Effector memory CD8-positive, alpha-beta T cell (primary cell): ENCODE results near the gene MINDY4.

Experiments
- ATAC-seq: fragments of 150-1000 bp; cut with Tn5 transposase; replicated peaks from 2 replicates; pipeline ENCODE4 v1.10.0; 2021; ENCODE audit warnings: mild to moderate bottlenecking, moderate library complexity
- DNase-seq, 3 experiments: peaks; one replicate each; pipeline ENCODE4 v3.0.0; 2021
- H3K27ac Mint-ChIP-seq, 2 donors: one replicate each; pipeline ENCODE4 v1.8.0; 2022; ENCODE audit warnings: mild to moderate bottlenecking in 2 of 2, mixed read lengths in 2 of 2, moderate library complexity in 2 of 2
- H3K27me3 Mint-ChIP-seq, 2 donors: one replicate each; pipeline ENCODE4 v1.8.0; 2022; ENCODE audit warnings: mixed read lengths in 2 of 2
- H3K36me3 Mint-ChIP-seq: one replicate; pipeline ENCODE4 v1.8.0; 2022; ENCODE audit warnings: mild to moderate bottlenecking, moderate library complexity, mixed read lengths; ENCODE audit not compliant: insufficient read depth
- H3K4me1 Mint-ChIP-seq, 2 donors: one replicate each; pipeline ENCODE4 v1.8.0; 2022; ENCODE audit warnings: low read depth in 2 of 2, mixed read lengths in 2 of 2
- H3K4me3 Mint-ChIP-seq, 2 donors: one replicate each; pipeline ENCODE4 v1.8.0; 2022; ENCODE audit warnings: mild to moderate bottlenecking in 2 of 2, mixed read lengths in 2 of 2, moderate library complexity in 2 of 2
- H3K9me3 Mint-ChIP-seq, 2 donors: one replicate each; pipeline ENCODE4 v1.8.0; 2022; ENCODE audit warnings: mixed read lengths in 2 of 2

The MINDY4 gene

GRCh38 chr7:30888747-30889146, 117.5 kb downstream of the MINDY4 start:
- no peaks in the 10 kb centered on the region for H3K36me3 Mint-ChIP-seq
- no peaks in the 10 kb centered on the region for H3K4me1 Mint-ChIP-seq
- no peak overlapping the region for H3K4me3 Mint-ChIP-seq
- peaks cover 0 to 2% of the 10 kb centered on the region in 2 donors for H3K9me3 Mint-ChIP-seq
- no peak overlapping the region for H3K27ac Mint-ChIP-seq
- DNase-seq: no peak
- ATAC-seq: no peak
- peaks cover 0 to 22% of the 10 kb centered on the region in 2 donors for H3K27me3 Mint-ChIP-seq

GRCh38 chr7:30890226-30890625, 119.0 kb downstream of the MINDY4 start:
- DNase-seq: no peak
- H3K27ac Mint-ChIP-seq: no peak overlapping the region
- H3K9me3 Mint-ChIP-seq: peaks cover 0 to 2% of the 10 kb centered on the region in 2 donors
- H3K36me3 Mint-ChIP-seq: no peaks in the 10 kb centered on the region
- ATAC-seq: no peak
- peaks cover 0 to 33% of the 10 kb centered on the region in 2 donors for H3K27me3 Mint-ChIP-seq
- no peaks in the 10 kb centered on the region for H3K4me1 Mint-ChIP-seq
- no peak overlapping the region for H3K4me3 Mint-ChIP-seq

- Mint-ChIP-seq H3K27ac (no peak overlapping the region), H3K27me3 (peaks cover 5 to 30% of the 10 kb centered on the region in 2 donors), H3K4me3 (no peak overlapping the region), H3K9me3 (peaks cover 0 to 2% of the 10 kb centered on the region in 2 donors), H3K36me3 (peaks cover 2% of the 10 kb centered on the region), H3K4me1 (no peaks in the 10 kb centered on the region)
- no peak for DNase-seq
- ATAC-seq: no peak
Observed at GRCh38 chr7:30893357-30893756, 122.1 kb downstream of the MINDY4 start.

GRCh38 chr7:30894009-30894408, 122.8 kb downstream of the MINDY4 start:
- no peaks in the 10 kb centered on the region for H3K4me1 Mint-ChIP-seq
- no peak overlapping the region for H3K4me3 Mint-ChIP-seq
- no peak for DNase-seq
- H3K9me3 Mint-ChIP-seq: peaks cover 0 to 2% of the 10 kb centered on the region in 2 donors
- peaks cover 2% of the 10 kb centered on the region for H3K36me3 Mint-ChIP-seq
- H3K27me3 Mint-ChIP-seq: peaks cover 5 to 30% of the 10 kb centered on the region in 2 donors
- no peak for ATAC-seq
- no peak overlapping the region for H3K27ac Mint-ChIP-seq

GRCh38 chr7:30894866-30895605, 123.8 kb downstream of the MINDY4 start:
- DNase-seq (no peak), ATAC-seq (no peak)
- Mint-ChIP-seq H3K4me1 (no peaks in the 10 kb centered on the region), H3K9me3 (peaks cover 0 to 2% of the 10 kb centered on the region in 2 donors), H3K27me3 (peaks cover 5 to 35% of the 10 kb centered on the region in 2 donors), H3K27ac (no peak overlapping the region), H3K4me3 (no peak overlapping the region), H3K36me3 (peaks cover 2% of the 10 kb centered on the region)

- Mint-ChIP-seq H3K36me3 (peaks cover 2% of the 10 kb centered on the region), H3K4me1 (no peaks in the 10 kb centered on the region), H3K27ac (no peak overlapping the region), H3K27me3 (peaks cover 6 to 35% of the 10 kb centered on the region in 2 donors), H3K4me3 (no peak overlapping the region), H3K9me3 (no peaks in the 10 kb centered on the region)
- ATAC-seq: no peak
- DNase-seq: no peak
Observed at GRCh38 chr7:30896036-30896435, 124.8 kb downstream of the MINDY4 start.

- H3K4me3 Mint-ChIP-seq: no peak overlapping the region
- no peaks in the 10 kb centered on the region for H3K9me3 Mint-ChIP-seq
- no peak overlapping the region for H3K27ac Mint-ChIP-seq
- DNase-seq: no peak
- no peaks in the 10 kb centered on the region for H3K4me1 Mint-ChIP-seq
- H3K36me3 Mint-ChIP-seq: peaks cover 2% of the 10 kb centered on the region
- peaks cover 9 to 35% of the 10 kb centered on the region in 2 donors for H3K27me3 Mint-ChIP-seq
- ATAC-seq: no peak
Observed at GRCh38 chr7:30896783-30897637, 125.8 kb downstream of the MINDY4 start.

- no peak for ATAC-seq
- Mint-ChIP-seq H3K27me3 (peaks cover 9 to 27% of the 10 kb centered on the region in 2 donors), H3K4me1 (no peaks in the 10 kb centered on the region), H3K4me3 (no peak overlapping the region), H3K27ac (no peak overlapping the region), H3K36me3 (peaks cover 2% of the 10 kb centered on the region), H3K9me3 (no peaks in the 10 kb centered on the region)
- no peak for DNase-seq
Observed at GRCh38 chr7:30897770-30898169, 126.6 kb downstream of the MINDY4 start.

GRCh38 chr7:30898411-30898810, 127.2 kb downstream of the MINDY4 start:
- Mint-ChIP-seq H3K27me3 (peaks cover 9 to 25% of the 10 kb centered on the region in 2 donors), H3K36me3 (peaks cover 2% of the 10 kb centered on the region), H3K4me3 (no peak overlapping the region), H3K9me3 (no peaks in the 10 kb centered on the region), H3K27ac (no peak overlapping the region), H3K4me1 (no peaks in the 10 kb centered on the region)
- ATAC-seq (no peak), DNase-seq (no peak)

- H3K27ac Mint-ChIP-seq: no peak overlapping the region
- no peaks in the 10 kb centered on the region for H3K4me1 Mint-ChIP-seq
- no peak overlapping the region for H3K4me3 Mint-ChIP-seq
- DNase-seq (no peak), ATAC-seq (no peak)
- H3K9me3 Mint-ChIP-seq: no peaks in the 10 kb centered on the region
- peaks cover 9 to 22% of the 10 kb centered on the region in 2 donors for H3K27me3 Mint-ChIP-seq
- peaks cover 2% of the 10 kb centered on the region for H3K36me3 Mint-ChIP-seq
Observed at GRCh38 chr7:30899066-30899465, 127.8 kb downstream of the MINDY4 start.

- H3K4me3 Mint-ChIP-seq: no peak overlapping the region
- no peaks in the 10 kb centered on the region for H3K9me3 Mint-ChIP-seq
- DNase-seq (no peak), ATAC-seq (no peak)
- peaks cover 2% of the 10 kb centered on the region for H3K36me3 Mint-ChIP-seq
- no peak overlapping the region for H3K27ac Mint-ChIP-seq
- no peaks in the 10 kb centered on the region for H3K4me1 Mint-ChIP-seq
- H3K27me3 Mint-ChIP-seq: peaks cover 9 to 17% of the 10 kb centered on the region in 2 donors
Observed at GRCh38 chr7:30899630-30900029, 128.4 kb downstream of the MINDY4 start.

- Mint-ChIP-seq H3K27ac (no peak overlapping the region), H3K4me3 (no peak overlapping the region), H3K9me3 (no peaks in the 10 kb centered on the region), H3K4me1 (peaks cover 0 to under 1% of the 10 kb centered on the region in 2 donors), H3K36me3 (peaks cover 2% of the 10 kb centered on the region), H3K27me3 (peaks cover 9 to 14% of the 10 kb centered on the region in 2 donors)
- no peak for ATAC-seq
- DNase-seq: no peak
Observed at GRCh38 chr7:30900053-30900452, 128.8 kb downstream of the MINDY4 start.

GRCh38 chr7:30900803-30901362, 129.7 kb downstream of the MINDY4 start:
- DNase-seq: no peak
- Mint-ChIP-seq H3K9me3 (no peaks in the 10 kb centered on the region), H3K4me3 (no peak overlapping the region), H3K27me3 (peaks cover 9 to 14% of the 10 kb centered on the region in 2 donors), H3K36me3 (no peaks in the 10 kb centered on the region), H3K4me1 (peaks cover 0 to 1% of the 10 kb centered on the region in 2 donors), H3K27ac (no peak overlapping the region)
- no peak for ATAC-seq
